A673 (cell line): ENCODE measurements around the gene DLG3.

Experiments used
- CTCF ChIP-seq: fragments of 300-800, 200-600 bp; sonication (generic); conservative IDR thresholded peaks from 2 replicates; pipeline ENCODE4 v1.5.1; 2017; ENCODE audit warnings: low read depth, mild to moderate bottlenecking, antibody characterized with exemption, low read length, moderate library complexity, mixed read lengths
- EZH2 ChIP-seq: fragments of 200-600 bp; sonication (generic); IDR thresholded peaks from 2 replicates; pipeline ENCODE4 v1.6.1; 2017; ENCODE audit warnings: borderline replicate concordance, low read depth, mild to moderate bottlenecking, mixed read lengths, antibody characterized with exemption, low read length; ENCODE audit not compliant: poor library complexity, severe bottlenecking

GRCh38 chrX:70442224-70442623 lies 2.4 kb upstream of the DLG3 start:
- no peak for TF ChIP-seq CTCF
- no peak for TF ChIP-seq EZH2
